GM12878 (cell line): Measurements from ENCODE around the gene CARD19. TPM values are rescaled to one million over a fixed set of nuclear protein-coding genes. Genes with fewer than 3 reads are reported as not detected.
"Not testable (repeated sequence)": the region's sequence is repeated elsewhere in the genome, so short reads cannot be mapped to it uniquely, and the experiment has no call there.

Experiments
- ATAC-seq: fragments of 200-7000 bp; cut with Tn5 transposase; 3 replicates; pipeline ENCODE4 v1.9.1; 2020; ENCODE audit warnings: mild to moderate bottlenecking, moderate library complexity
- BruUV-seq: library from RNA; stranded (reverse); fragments of 400-500 nt; replicated peaks from 2 replicates; lab custom pipeline; 2021; lab: Mats Ljungman, UMichigan
- CTCF ChIA-PET: fragments of 300-600 bp; sonication (Branson Sonifier 250); formaldehyde crosslinking; extraction: SDS; loops from one replicate; lab custom pipeline; 2021; ENCODE audit warnings: inconsistent platforms; lab: Yijun Ruan, JAX
- POLR2A ChIA-PET: fragments of 350-600 bp; formaldehyde crosslinking; extraction: SDS; loops from one replicate; lab custom pipeline; 2021; ENCODE audit warnings: inconsistent platforms; lab: Charles Lee
- RAD21 ChIA-PET: fragments of 300-600 bp; sonication (Branson Sonifier 250); formaldehyde crosslinking; loops from one replicate; lab custom pipeline; 2023; ENCODE audit warnings: antibody characterized with exemption; ENCODE audit not compliant: unreplicated experiment; lab: Charles Lee
- SMC1A ChIA-PET: fragments of 300-600 bp; sonication (Branson Sonifier 250); formaldehyde crosslinking; loops from one replicate; lab custom pipeline; 2023; ENCODE audit not compliant: unreplicated experiment, uncharacterized antibody; lab: Charles Lee
- DNase-seq: peaks from one replicate; pipeline ENCODE4 v3.0.0-alpha.2; 2011; ENCODE audit warnings: low read depth, low spot score
- FAIRE-seq: peaks from 3 replicates; lab custom pipeline; 2011; peaks lifted over from hg19 to GRCh38; lab: Jason Lieb, UNC
- H2AFZ ChIP-seq: 2 replicates; pipeline ENCODE4 v1.6.0; 2011; ENCODE audit warnings: low read depth, low read length, control low read depth; ENCODE audit not compliant: control insufficient read depth
- H3K27ac ChIP-seq: 2 replicates; pipeline ENCODE4 v1.5.1; 2011; ENCODE audit warnings: control low read depth; ENCODE audit not compliant: control insufficient read depth, insufficient read depth
- H3K27me3 ChIP-seq, 2 experiments: replicated peaks in 1 of 2; 2 replicates each; pipeline versions ENCODE4 v1.6.0 to v1.6.1; 2011; ENCODE audit warnings: low read length in 1 of 2; ENCODE audit not compliant: control insufficient read depth in 2 of 2, insufficient read depth in 2 of 2
- H3K36me3 ChIP-seq, 2 experiments: 2 replicates each; pipeline ENCODE4 v1.5.1; 2011; ENCODE audit warnings: low read length in 1 of 2; ENCODE audit not compliant: control insufficient read depth in 2 of 2, insufficient read depth in 2 of 2
- H3K4me1 ChIP-seq: 2 replicates; pipeline ENCODE4 v1.6.1; 2011; ENCODE audit warnings: mild to moderate bottlenecking, low read length, moderate library complexity, mixed read lengths; ENCODE audit not compliant: control insufficient read depth, insufficient read depth
- H3K4me2 ChIP-seq: 2 replicates; pipeline ENCODE4 v1.6.0; 2011; ENCODE audit warnings: control low read depth; ENCODE audit not compliant: control insufficient read depth, insufficient read depth
- H3K4me3 ChIP-seq: fragments of 200-600 bp; sonication (generic); 2 replicates; pipeline ENCODE4 v1.5.1; 2016
- H3K79me2 ChIP-seq: 2 replicates; pipeline ENCODE4 v1.6.0; 2011; ENCODE audit warnings: low read length; ENCODE audit not compliant: control insufficient read depth, insufficient read depth
- H3K9ac ChIP-seq: 2 replicates; pipeline ENCODE4 v1.8.0; 2011; ENCODE audit warnings: low read length, control low read depth, mixed read lengths; ENCODE audit not compliant: control insufficient read depth, insufficient read depth
- H3K9me3 ChIP-seq: replicated peaks from 3 replicates; pipeline ENCODE4 v1.5.1; 2011; ENCODE audit warnings: mild to moderate bottlenecking, low read length; ENCODE audit not compliant: control insufficient read depth, insufficient read depth
- H4K20me1 ChIP-seq: 2 replicates; pipeline ENCODE4 v1.6.0; 2011; ENCODE audit not compliant: control insufficient read depth, insufficient read depth
- EP300 ChIP-seq, 2 experiments: fragments of 150-350 bp in 1 of 2; IDR thresholded peaks; 2 replicates each; pipeline ENCODE4 v1.6.1; 2011 to 2012; ENCODE audit warnings: low read depth in 2 of 2, low read length in 2 of 2, borderline replicate concordance in 1 of 2, improper control_type of control experiment in 1 of 2, inconsistent platforms in 1 of 2; ENCODE audit not compliant: control insufficient read depth in 1 of 2
- SMAD1 ChIP-seq: fragments of 450-650 bp; IDR thresholded peaks from 2 replicates; pipeline ENCODE4 v1.6.1; 2018; ENCODE audit warnings: mild to moderate bottlenecking, low read depth; ENCODE audit not compliant: partially characterized antibody
- WGBS: methylation state at CpG from one replicate; pipeline ENCODE4 v1.1.6; 2016; ENCODE audit warnings: low lambda C conversion rate; ENCODE audit not compliant: insufficient replicate concordance, insufficient coverage; ENCODE audit errors: missing lambda C conversion rate; 5-methylcytosine and 5-hydroxymethylcytosine counted together
- in situ Hi-C: fragments of 300-500 bp; cut with MboI; formaldehyde crosslinking; loops from 9 replicates; pipeline ENCODE4 v1.14.3; 2018; ENCODE audit warnings: mixed read lengths
- intact Hi-C: fragments of 100-400 bp; cut with micrococcal nuclease; formaldehyde crosslinking; loops from one replicate; pipeline ENCODE4 v1.14.2; 2022; ENCODE audit not compliant: unreplicated experiment
- polyA plus RNA-seq, 11 experiments: library from polyadenylated mRNA; depleted of rRNA in 4 of 11; unstranded in 6 of 11; stranded (reverse) in 5 of 11; fragments of >200 nt; fragmentation: Nextera tagmentation in 4 of 11; fragmentation: Illumina TruSeq in 1 of 11; extraction: Ambion mirVana in 4 of 11; extraction: Trizol in 1 of 11; gene quantifications; 1 replicate in 1 of 11; 2 replicates in 10 of 11; pipeline versions ENCODE4 v1.2.1 to v1.2.3, GENCODE V29; 2011 to 2016; ENCODE audit warnings: inconsistent platforms in 2 of 11, missing spikeins in 2 of 11, low read depth in 1 of 11
- total RNA-seq, 4 experiments: library from RNA; depleted of rRNA in 3 of 4; stranded (reverse); fragments of >200 nt in 3 of 4; fragmentation: Illumina TruSeq in 1 of 4; extraction: Trizol in 1 of 4; gene quantifications; 2 replicates each; pipeline versions ENCODE4 v1.2.1 to v1.2.3, GENCODE V29; 2013 to 2021
- TF ChIP-seq, protein P1 (sequence below): fragments of 450-650 bp; IDR thresholded peaks from 2 replicates; pipeline ENCODE4 v1.6.1; 2016; ENCODE audit warnings: mild to moderate bottlenecking, moderate library complexity, borderline replicate concordance

The CARD19 gene
- total and polyA plus RNA-seq, 10 of the 15 experiments (the other 5 are each of a cell fraction or from before 2014, with no cell fraction given), result 0.61 to 41.6 (median 19.9) TPM

DNA sequence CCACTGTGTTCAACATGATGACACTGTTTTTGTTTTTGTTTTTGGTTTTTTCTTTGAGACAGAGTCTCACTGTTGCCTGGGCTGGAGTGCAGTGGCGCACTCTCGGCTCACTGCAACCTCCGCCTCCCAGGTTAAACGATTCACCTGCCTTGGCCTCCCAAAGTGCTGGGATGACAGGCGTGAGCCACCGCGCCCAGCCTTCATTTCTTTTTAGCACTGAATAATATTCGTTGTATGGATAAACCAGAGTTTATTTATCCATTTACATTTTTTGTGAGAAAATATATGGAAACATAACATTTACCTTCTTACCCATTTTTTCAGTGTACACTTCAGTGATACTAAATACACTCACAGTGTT is 4.2 kb downstream of the CARD19 start (continued):
- TF ChIP-seq, protein P1, sequence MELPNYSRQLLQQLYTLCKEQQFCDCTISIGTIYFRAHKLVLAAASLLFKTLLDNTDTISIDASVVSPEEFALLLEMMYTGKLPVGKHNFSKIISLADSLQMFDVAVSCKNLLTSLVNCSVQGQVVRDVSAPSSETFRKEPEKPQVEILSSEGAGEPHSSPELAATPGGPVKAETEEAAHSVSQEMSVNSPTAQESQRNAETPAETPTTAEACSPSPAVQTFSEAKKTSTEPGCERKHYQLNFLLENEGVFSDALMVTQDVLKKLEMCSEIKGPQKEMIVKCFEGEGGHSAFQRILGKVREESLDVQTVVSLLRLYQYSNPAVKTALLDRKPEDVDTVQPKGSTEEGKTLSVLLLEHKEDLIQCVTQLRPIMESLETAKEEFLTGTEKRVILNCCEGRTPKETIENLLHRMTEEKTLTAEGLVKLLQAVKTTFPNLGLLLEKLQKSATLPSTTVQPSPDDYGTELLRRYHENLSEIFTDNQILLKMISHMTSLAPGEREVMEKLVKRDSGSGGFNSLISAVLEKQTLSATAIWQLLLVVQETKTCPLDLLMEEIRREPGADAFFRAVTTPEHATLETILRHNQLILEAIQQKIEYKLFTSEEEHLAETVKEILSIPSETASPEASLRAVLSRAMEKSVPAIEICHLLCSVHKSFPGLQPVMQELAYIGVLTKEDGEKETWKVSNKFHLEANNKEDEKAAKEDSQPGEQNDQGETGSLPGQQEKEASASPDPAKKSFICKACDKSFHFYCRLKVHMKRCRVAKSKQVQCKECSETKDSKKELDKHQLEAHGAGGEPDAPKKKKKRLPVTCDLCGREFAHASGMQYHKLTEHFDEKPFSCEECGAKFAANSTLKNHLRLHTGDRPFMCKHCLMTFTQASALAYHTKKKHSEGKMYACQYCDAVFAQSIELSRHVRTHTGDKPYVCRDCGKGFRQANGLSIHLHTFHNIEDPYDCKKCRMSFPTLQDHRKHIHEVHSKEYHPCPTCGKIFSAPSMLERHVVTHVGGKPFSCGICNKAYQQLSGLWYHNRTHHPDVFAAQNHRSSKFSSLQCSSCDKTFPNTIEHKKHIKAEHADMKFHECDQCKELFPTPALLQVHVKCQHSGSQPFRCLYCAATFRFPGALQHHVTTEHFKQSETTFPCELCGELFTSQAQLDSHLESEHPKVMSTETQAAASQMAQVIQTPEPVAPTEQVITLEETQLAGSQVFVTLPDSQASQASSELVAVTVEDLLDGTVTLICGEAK, result no peak
- TF ChIP-seq SMAD1, result no peak
- no peak for TF ChIP-seq EP300 (IDR thresholded peaks at IDR 0.05; ENCODE audit: borderline replicate concordance in 1 of 2, control insufficient read depth in 1 of 2, low read depth in 2 of 2, low read length in 2 of 2)

DNA sequence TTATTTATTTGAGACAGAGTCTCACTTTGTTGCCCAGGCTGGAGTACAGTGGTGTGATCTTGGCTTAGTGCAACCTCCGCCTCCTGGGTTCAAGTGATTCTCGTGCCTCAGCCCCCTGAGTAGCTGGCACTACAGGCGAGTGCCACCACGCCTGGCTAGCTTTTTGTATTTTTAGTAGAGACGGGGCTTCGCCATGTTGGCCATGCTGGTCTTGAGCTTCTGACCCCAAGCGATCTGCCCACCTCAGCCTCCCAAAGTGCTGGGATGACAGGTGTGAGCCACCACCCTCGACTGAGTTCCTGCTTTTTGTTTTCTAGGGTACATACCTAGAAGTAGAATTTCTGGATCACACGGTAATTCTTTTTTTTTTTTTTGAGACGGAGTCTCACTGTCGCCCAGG is 5.1 kb downstream of the CARD19 start:
- ATAC-seq, H4K20me1 ChIP-seq, DNase-seq, H3K36me3 ChIP-seq, intact Hi-C loops, H3K27me3 ChIP-seq, SMC1A ChIA-PET, H3K9ac ChIP-seq, H3K9me3 ChIP-seq, BruUV-seq, CTCF ChIA-PET, in situ Hi-C loops, H3K4me2 ChIP-seq, FAIRE-seq, H3K27ac ChIP-seq, RAD21 ChIA-PET, H2AFZ ChIP-seq, H3K4me3 ChIP-seq: not testable (repeated sequence)
- WGBS, result 92% methylated on average over 11 of the region's 11 CpGs
- Histone ChIP-seq H3K79me2 (peaks cover 20% of the 10 kb centered on the region), H3K4me1 (peaks cover 15% of the 10 kb centered on the region)
- POLR2A ChIA-PET, result interaction anchor here (0.7 kb wide), 1 partner anchor 465 kb away, joined by 4 read pairs; no protein-coding TSS in a partner anchor
